ENCODE data around the gene B4GALT1.
"Not testable (repeated sequence)": the region's sequence is repeated elsewhere in the genome, so short reads cannot be mapped to it uniquely, and the experiment has no call there.

B4GALT1 gene

GRCh38 chr9:33162721-33163311 is 4.3 kb downstream of the B4GALT1 start:
- no peak for DNase-seq (ENCODE audit: low read depth, low spot score)

- no peak for DNase-seq (ENCODE audit: low read depth, low spot score)
Measured at GRCh38 chr9:33161589-33162132, 5.5 kb downstream of the B4GALT1 start.

- no peak for DNase-seq (ENCODE audit: low read depth, low spot score)
Measured at GRCh38 chr9:33161011-33161588, 6.0 kb downstream of the B4GALT1 start.

- not testable (repeated sequence) for DNase-seq (ENCODE audit: low read depth, low spot score)
Measured at GRCh38 chr9:33160446-33160845, 6.7 kb downstream of the B4GALT1 start.

GRCh38 chr9:33159777-33160127 is 7.4 kb downstream of the B4GALT1 start:
- peak; percentile 26 for DNase-seq (ENCODE audit: low read depth, low spot score)

- no peak for DNase-seq (ENCODE audit: low read depth, low spot score)
Measured at GRCh38 chr9:33158843-33159776, 8.0 kb downstream of the B4GALT1 start.

- no peak for DNase-seq (ENCODE audit: low read depth, low spot score)
Measured at GRCh38 chr9:33157960-33158842, 8.9 kb downstream of the B4GALT1 start.

GRCh38 chr9:33155393-33155792 is 11.7 kb downstream of the B4GALT1 start:
- no peak for DNase-seq (ENCODE audit: low read depth, low spot score)

- DNase-seq (ENCODE audit: low read depth, low spot score): no peak
Measured at GRCh38 chr9:33154371-33154770, 12.8 kb downstream of the B4GALT1 start.

- no peak for DNase-seq (ENCODE audit: low read depth, low spot score)
Measured at GRCh38 chr9:33153666-33154065, 13.5 kb downstream of the B4GALT1 start.

GRCh38 chr9:33153001-33153400 is 14.1 kb downstream of the B4GALT1 start:
- no peak for DNase-seq (ENCODE audit: low read depth, low spot score)

GRCh38 chr9:33151601-33152000 is 15.5 kb downstream of the B4GALT1 start:
- no peak for DNase-seq (ENCODE audit: low read depth, low spot score)

- no peak for DNase-seq (ENCODE audit: low read depth, low spot score)
Measured at GRCh38 chr9:33151007-33151557, 16.1 kb downstream of the B4GALT1 start.

- no peak for DNase-seq (ENCODE audit: low read depth, low spot score)
Measured at GRCh38 chr9:33148367-33149014, 18.6 kb downstream of the B4GALT1 start.

- DNase-seq (ENCODE audit: low read depth, low spot score): no peak
Measured at GRCh38 chr9:33147416-33148169, 19.5 kb downstream of the B4GALT1 start.

- no peak for DNase-seq (ENCODE audit: low read depth, low spot score)
Measured at GRCh38 chr9:33146298-33146697, 20.8 kb downstream of the B4GALT1 start.

GRCh38 chr9:33144551-33144950 is 22.6 kb downstream of the B4GALT1 start:
- DNase-seq (ENCODE audit: low read depth, low spot score): no peak

GRCh38 chr9:33143241-33143661 is 23.9 kb downstream of the B4GALT1 start:
- DNase-seq (ENCODE audit: low read depth, low spot score): no peak

- no peak for DNase-seq (ENCODE audit: low read depth, low spot score)
Measured at GRCh38 chr9:33142535-33142934, 24.6 kb downstream of the B4GALT1 start.
